GM12864 (cell line): ENCODE measurements around the gene NABP1.

Experiments used
- DNase-seq: peaks from one replicate; pipeline ENCODE4 v3.0.0-alpha.2; 2011; ENCODE audit warnings: low read depth
- H3K4me3 ChIP-seq: 2 replicates; pipeline ENCODE4 v1.5.1; 2011; ENCODE audit warnings: mild to moderate bottlenecking, low read depth, low read length, control low read depth
- TF ChIP-seq, protein P1 (sequence below): IDR thresholded peaks from 2 replicates; pipeline ENCODE4 v1.5.1; 2011; ENCODE audit warnings: low read depth, mild to moderate bottlenecking, moderate library complexity, low read length, control low read depth, inconsistent platforms; ENCODE audit errors: missing control alignments

The NABP1 gene

GRCh38 chr2:191714925-191715324 lies 37.0 kb downstream of the NABP1 start:
- TF ChIP-seq, protein P1, sequence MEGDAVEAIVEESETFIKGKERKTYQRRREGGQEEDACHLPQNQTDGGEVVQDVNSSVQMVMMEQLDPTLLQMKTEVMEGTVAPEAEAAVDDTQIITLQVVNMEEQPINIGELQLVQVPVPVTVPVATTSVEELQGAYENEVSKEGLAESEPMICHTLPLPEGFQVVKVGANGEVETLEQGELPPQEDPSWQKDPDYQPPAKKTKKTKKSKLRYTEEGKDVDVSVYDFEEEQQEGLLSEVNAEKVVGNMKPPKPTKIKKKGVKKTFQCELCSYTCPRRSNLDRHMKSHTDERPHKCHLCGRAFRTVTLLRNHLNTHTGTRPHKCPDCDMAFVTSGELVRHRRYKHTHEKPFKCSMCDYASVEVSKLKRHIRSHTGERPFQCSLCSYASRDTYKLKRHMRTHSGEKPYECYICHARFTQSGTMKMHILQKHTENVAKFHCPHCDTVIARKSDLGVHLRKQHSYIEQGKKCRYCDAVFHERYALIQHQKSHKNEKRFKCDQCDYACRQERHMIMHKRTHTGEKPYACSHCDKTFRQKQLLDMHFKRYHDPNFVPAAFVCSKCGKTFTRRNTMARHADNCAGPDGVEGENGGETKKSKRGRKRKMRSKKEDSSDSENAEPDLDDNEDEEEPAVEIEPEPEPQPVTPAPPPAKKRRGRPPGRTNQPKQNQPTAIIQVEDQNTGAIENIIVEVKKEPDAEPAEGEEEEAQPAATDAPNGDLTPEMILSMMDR, result no peak
- no peak overlapping the region for H3K4me3 ChIP-seq
- no peak for DNase-seq

DNA sequence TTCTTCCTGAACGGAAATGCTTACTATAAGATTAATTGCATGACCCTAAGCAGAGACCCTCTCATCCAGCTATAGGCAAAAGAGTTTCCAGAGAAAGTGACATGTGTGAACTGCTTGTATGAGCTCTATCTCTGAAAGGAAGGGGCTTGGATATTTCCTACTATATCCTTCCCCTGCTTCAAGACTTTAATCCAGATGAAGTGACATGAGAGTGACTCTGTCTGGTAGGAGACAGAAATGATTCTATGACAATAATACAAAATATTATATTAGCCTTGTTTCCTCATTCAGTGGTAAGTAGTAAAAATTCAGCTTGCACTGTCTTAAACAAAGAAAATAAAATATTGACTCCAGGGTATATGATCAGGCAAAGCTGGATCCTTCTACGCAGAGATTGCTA lies 37.5 kb downstream of the NABP1 start:
- no peak overlapping the region for H3K4me3 ChIP-seq
- no peak for DNase-seq
- TF ChIP-seq, protein P1, result no peak

GRCh38 chr2:191719261-191719660 lies 41.3 kb downstream of the NABP1 start:
- no peak for DNase-seq
- TF ChIP-seq, protein P1, result no peak
- no peak overlapping the region for H3K4me3 ChIP-seq

DNA sequence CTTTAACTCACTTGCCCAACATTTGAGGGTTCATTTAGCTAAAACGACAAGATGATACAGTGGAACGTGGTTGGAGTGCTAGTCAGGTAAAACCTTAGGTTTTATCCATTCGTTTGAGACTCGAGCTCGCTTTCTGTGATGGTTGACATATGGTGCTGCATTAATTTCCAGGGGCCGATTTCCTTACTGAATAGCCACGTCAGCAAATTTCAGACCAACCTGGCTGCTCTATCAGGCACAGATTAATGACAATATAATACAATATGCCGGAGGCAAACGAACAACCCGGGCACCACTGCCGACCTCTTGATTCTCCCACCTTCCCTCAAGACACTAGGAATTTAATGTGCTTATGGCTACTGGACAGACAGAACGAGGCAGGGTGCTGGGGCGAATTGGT lies 42.0 kb downstream of the NABP1 start:
- no peak overlapping the region for H3K4me3 ChIP-seq
- TF ChIP-seq, protein P1, result no peak
- no peak for DNase-seq

DNA sequence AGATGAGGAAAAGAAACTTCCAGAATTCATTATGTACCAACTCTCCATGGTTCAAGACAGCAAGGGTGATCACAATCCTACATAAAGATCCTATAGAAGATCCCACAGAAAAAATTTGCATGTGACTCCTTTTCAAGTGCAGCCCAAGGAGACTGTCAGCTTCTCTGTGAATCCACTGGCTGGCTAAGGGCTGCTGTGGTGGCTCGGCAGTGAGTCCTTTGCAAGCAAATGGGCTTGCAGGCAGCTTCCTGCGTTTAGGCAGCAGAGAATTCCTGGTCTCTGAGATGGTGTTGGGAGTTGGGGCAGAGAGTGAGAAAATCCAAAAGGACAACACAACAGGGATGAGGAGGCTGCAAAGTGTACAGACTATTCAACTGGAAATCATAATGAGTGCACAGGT lies 43.4 kb downstream of the NABP1 start:
- H3K4me3 ChIP-seq, result no peak overlapping the region
- no peak for DNase-seq
- TF ChIP-seq, protein P1, result no peak

DNA sequence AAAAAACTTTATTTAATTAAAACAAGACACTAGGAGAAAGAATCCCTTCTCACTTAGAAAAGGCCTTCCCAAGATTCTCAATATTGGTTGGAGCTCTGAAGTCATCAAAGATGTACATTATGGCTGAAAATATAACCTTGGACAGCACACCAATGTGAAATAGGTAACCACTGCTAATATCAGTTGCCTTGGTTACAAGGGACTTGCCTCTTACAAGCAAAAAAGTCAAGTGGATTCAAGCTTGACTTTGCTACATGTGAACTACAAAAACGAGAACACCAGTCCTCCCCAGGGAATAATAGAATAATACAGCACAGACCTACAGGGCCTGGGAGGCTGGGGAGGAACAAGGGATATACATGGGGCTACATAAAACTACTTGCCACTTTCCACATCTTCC lies 46.1 kb downstream of the NABP1 start:
- H3K4me3 ChIP-seq, result no peak overlapping the region
- TF ChIP-seq, protein P1, result no peak
- DNase-seq, result no peak

GRCh38 chr2:191728750-191729624 lies 51.1 kb downstream of the NABP1 start:
- DNase-seq, result no peak
- TF ChIP-seq, protein P1, result no peak
- no peak overlapping the region for H3K4me3 ChIP-seq
